Mucosa of rectum (tissue), 2 donors: ENCODE measurements around the gene AHSA1.
"Not testable (repeated sequence)": the region's sequence is repeated elsewhere in the genome, so short reads cannot be mapped to it uniquely, and the experiment has no call there.

Experiments used
- H3K27ac ChIP-seq, 2 donors: one replicate each; pipeline ENCODE4 v1.7.0; 2013; ENCODE audit warnings: inconsistent platforms in 2 of 2, low read depth in 2 of 2, low read length in 2 of 2
- H3K27me3 ChIP-seq, 2 donors: one replicate each; pipeline ENCODE4 v1.7.0; 2013; ENCODE audit warnings: low read length in 2 of 2; ENCODE audit not compliant: control insufficient read depth in 2 of 2, insufficient read depth in 2 of 2
- H3K36me3 ChIP-seq, 2 donors: one replicate each; pipeline ENCODE4 v1.7.0; 2013; ENCODE audit warnings: low read length in 2 of 2; ENCODE audit not compliant: control insufficient read depth in 2 of 2, insufficient read depth in 2 of 2
- H3K4me1 ChIP-seq, 2 donors: one replicate each; pipeline ENCODE4 v1.7.0; 2013; ENCODE audit warnings: low read length in 2 of 2, mild to moderate bottlenecking in 1 of 2; ENCODE audit not compliant: control insufficient read depth in 2 of 2, insufficient read depth in 2 of 2
- H3K4me3 ChIP-seq, 2 donors: one replicate each; pipeline ENCODE4 v1.7.0; 2013; ENCODE audit warnings: low read length in 2 of 2
- H3K9ac ChIP-seq, 2 donors: one replicate each; pipeline ENCODE4 v1.7.0; 2013; ENCODE audit warnings: low read length in 2 of 2, low read depth in 1 of 2, mild to moderate bottlenecking in 1 of 2
- H3K9me3 ChIP-seq, 2 donors: one replicate each; pipeline ENCODE4 v1.7.0; 2013; ENCODE audit warnings: low read length in 2 of 2; ENCODE audit not compliant: control insufficient read depth in 2 of 2
- donor health status: healthy.
- donor health status: Normal muscosa, but diverticular disease.

Gene AHSA1

GRCh38 chr14:77457522-77458248 is at the start of gene AHSA1, which contains the start of gene VIPAS39:
Gene AHSA1, plus strand, starts transcription at chr14:77458093. Its CDS starts 97 bp downstream, at chr14:77458190.
Gene VIPAS39, minus strand, starts transcription at chr14:77457601. Its CDS starts 3,499 bp downstream, at chr14:77454102.
- Histone ChIP-seq H3K4me1 (peaks cover 18 to 25% of the 10 kb centered on the region in 2 donors), H3K9ac (peak within 1 kb of the TSS; percentile 88 to 95), H3K27me3 (no peaks in the 10 kb centered on the region), H3K9me3 (no peaks in the 10 kb centered on the region), H3K27ac (peak within 1 kb of the TSS; percentile 93 to 95), H3K4me3 (peak within 1 kb of the TSS; percentile 97 to 99), H3K36me3 (peaks cover 26 to 31% of the 10 kb centered on the region in 2 donors)

DNA sequence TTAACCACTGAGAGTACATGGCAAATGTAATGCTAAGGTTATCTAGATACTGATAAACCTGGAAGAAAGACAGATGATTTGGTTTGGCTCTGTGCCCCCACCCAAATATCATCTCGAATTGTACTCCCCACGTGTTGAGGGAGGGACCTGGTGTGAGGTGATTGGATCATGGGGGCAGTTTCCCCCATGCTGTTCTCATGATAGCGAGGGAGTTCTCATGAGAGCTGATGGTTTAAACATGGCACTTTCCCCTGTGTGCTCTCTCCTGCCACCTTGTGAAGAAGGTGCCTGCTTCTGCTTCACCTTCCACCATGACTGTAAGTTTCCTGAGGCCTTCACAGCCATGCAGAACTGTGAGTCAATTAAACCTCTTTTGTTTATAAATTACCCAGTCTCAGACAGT is 48.8 kb upstream of the AHSA1 start:
- no peak overlapping the region for H3K9ac ChIP-seq
- H3K4me1 ChIP-seq: no peaks in the 10 kb centered on the region
- H3K9me3 ChIP-seq: no peaks in the 10 kb centered on the region
- H3K27ac ChIP-seq: no peak overlapping the region
- H3K4me3 ChIP-seq: no peak overlapping the region
- H3K36me3 ChIP-seq: no peaks in the 10 kb centered on the region
- no peaks in the 10 kb centered on the region for H3K27me3 ChIP-seq

DNA sequence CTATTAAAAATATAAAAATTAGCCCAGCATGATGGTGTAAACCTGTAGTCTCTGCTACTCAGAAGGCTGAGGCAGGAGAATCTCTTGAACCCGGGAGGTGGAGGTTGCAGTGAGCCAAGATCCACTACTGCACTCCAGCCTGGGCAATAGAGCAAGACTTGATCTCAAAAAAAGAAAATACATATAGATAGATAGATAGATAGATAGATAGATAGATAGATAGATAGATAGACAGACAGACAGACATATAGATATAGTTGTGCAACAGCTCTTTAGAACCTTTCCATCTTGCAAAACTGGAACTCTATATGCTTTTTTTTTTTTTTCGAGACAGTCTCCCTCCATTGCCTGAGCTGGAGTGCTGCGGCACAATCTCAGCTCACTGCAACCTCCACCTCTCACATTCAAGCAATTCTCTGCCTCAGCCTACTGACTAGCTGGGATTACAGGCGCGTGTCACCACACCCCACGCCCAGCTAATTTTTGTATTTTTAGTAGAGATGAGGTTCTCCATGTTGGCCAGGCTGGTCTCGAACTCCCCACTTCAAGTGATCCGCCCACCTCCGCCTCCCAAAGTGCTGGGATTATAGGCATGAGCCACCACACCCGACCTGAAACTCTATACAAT is 42.4 kb upstream of the AHSA1 start:
- not testable (repeated sequence) for H3K9me3 ChIP-seq, H3K36me3 ChIP-seq, H3K4me3 ChIP-seq, H3K27ac ChIP-seq, H3K9ac ChIP-seq, H3K4me1 ChIP-seq, H3K27me3 ChIP-seq

GRCh38 chr14:77416098-77416497 is 41.8 kb upstream of the AHSA1 start:
- not testable (repeated sequence) for H3K27ac ChIP-seq, H3K4me1 ChIP-seq, H3K9ac ChIP-seq, H3K36me3 ChIP-seq, H3K4me3 ChIP-seq, H3K9me3 ChIP-seq, H3K27me3 ChIP-seq

DNA sequence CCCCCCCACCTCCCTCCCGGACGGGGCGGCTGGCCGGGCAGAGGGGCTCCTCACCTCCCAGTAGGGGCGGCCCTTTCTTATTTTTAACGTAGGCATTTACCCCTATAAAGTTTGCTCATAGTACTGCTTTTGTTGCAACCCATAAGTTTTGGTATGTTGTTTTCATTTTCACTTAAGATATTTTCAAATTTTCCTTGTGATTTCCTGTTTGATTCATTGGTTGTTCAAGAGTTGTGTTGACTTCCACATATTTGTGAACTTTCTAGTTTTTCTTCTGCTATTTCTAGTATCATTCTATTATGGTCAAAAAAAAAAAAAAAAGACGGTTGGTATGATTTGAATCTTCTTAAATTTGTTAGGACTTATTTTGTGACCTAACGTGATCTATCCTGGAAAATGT is 41.1 kb upstream of the AHSA1 start:
- Histone ChIP-seq H3K36me3 (no peaks in the 10 kb centered on the region), H3K4me3 (no peak overlapping the region), H3K4me1 (no peaks in the 10 kb centered on the region), H3K27me3 (no peaks in the 10 kb centered on the region), H3K9me3 (peaks cover 0 to 2% of the 10 kb centered on the region in 2 donors), H3K27ac (no peak overlapping the region), H3K9ac (no peak overlapping the region)

DNA sequence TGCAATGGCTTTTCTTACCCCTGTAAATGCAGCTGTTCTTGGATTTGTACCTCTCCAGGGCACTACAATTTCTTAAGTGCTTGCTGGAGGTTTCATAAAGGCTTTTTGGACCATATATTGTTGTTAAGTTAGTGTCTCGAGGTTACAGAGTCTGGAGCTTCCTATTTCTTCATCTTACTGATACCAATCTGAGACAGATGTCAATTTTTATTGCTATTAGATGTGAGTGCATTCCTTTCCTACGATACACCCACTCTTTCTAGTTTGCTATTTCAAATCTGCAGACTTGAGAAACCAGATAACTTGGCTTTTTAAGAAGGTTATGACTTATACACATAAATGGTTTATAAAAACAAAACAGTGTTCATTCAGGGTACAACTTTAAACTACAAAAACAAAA is 36.7 kb upstream of the AHSA1 start:
- H3K9ac ChIP-seq: no peak overlapping the region
- peaks cover 28 to 29% of the 10 kb centered on the region in 2 donors for H3K36me3 ChIP-seq
- H3K4me3 ChIP-seq: no peak overlapping the region
- H3K9me3 ChIP-seq: peaks cover 0 to 2% of the 10 kb centered on the region in 2 donors
- H3K27me3 ChIP-seq: no peaks in the 10 kb centered on the region
- H3K4me1 ChIP-seq: no peaks in the 10 kb centered on the region
- H3K27ac ChIP-seq: no peak overlapping the region

DNA sequence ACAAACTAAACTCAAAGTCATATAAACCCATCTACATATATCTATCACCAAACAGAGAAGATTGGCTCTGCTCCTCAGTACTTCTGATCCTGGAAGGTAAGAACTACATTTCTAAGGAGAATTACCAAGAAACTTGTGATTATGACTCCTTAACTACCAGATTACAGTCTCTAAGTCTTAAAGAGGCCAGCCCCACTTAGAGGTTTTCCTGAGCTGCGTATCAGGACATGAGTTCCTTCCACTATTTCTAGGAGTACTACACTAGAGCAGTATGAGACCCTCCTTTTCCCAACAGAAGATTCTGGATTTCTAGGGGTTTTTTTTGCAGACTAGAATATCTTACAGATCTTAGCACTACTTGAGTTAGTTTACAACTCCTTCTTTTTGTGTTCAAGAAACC is 34.5 kb upstream of the AHSA1 start, which contains the start of gene NOXRED1:
NOXRED1 (minus strand) TSS at position 101 of the 400 bp plus-strand sequence. CDS start 634 bp downstream, outside the sequence.
- Histone ChIP-seq H3K36me3 (peaks cover 49 to 50% of the 10 kb centered on the region in 2 donors), H3K4me1 (no peaks in the 10 kb centered on the region), H3K9me3 (peaks cover 0 to 2% of the 10 kb centered on the region in 2 donors), H3K9ac (no peak within 1 kb of the TSS), H3K27ac (no peak within 1 kb of the TSS), H3K27me3 (no peaks in the 10 kb centered on the region), H3K4me3 (no peak within 1 kb of the TSS)

DNA sequence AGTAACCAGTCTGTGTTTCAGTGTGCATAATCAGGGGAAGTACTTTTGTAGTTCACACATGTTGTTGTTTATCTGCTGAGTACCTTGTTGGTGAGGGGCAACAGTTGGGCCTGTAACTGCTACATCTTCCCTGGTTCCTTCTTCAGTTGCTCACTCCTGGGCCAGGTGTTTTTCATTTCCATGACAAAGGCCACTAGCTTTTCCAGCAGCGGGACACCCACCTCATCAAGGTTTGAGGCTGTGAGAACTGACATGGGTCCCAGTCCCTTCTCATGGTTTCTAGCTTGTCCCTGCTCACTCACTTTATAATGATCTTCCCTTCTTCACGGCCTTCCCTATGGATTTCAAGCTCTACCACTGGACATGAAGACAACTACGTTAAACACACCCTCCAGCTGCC is 33.0 kb upstream of the AHSA1 start:
- H3K27ac ChIP-seq: no peak overlapping the region
- peaks cover 0 to under 1% of the 10 kb centered on the region in 2 donors for H3K9me3 ChIP-seq

DNA sequence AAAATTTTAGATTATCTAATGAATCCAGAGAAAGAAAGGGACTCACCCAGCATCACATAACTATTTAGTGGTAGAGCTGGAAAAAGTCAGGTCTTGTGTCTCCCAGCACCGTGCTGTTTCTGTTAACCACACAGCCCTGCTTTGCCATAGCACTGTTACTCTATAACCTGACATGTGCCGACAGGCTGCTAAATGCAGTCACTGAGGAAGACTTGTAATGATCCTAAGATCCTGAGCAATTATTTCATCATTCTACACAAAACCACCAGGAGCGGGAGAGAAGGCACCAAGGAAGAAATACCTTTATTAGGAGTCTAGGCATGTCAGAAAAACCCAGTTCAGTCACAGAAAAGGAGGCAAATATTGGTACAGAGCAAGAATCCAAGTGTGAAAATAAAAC is 31.5 kb upstream of the AHSA1 start:
- peaks cover 65 to 66% of the 10 kb centered on the region in 2 donors for H3K36me3 ChIP-seq
- no peaks in the 10 kb centered on the region for H3K4me1 ChIP-seq
- no peaks in the 10 kb centered on the region for H3K9me3 ChIP-seq
- no peaks in the 10 kb centered on the region for H3K27me3 ChIP-seq
- H3K27ac ChIP-seq: no peak overlapping the region
- no peak overlapping the region for H3K4me3 ChIP-seq
- no peak overlapping the region for H3K9ac ChIP-seq

More for the DNA sequence above, 33.0 kb upstream of the AHSA1 start:
- no peaks in the 10 kb centered on the region for H3K27me3 ChIP-seq
- no peaks in the 10 kb centered on the region for H3K4me1 ChIP-seq
- no peak overlapping the region for H3K4me3 ChIP-seq
- H3K36me3 ChIP-seq: peaks cover 63 to 64% of the 10 kb centered on the region in 2 donors
- no peak overlapping the region for H3K9ac ChIP-seq

DNA sequence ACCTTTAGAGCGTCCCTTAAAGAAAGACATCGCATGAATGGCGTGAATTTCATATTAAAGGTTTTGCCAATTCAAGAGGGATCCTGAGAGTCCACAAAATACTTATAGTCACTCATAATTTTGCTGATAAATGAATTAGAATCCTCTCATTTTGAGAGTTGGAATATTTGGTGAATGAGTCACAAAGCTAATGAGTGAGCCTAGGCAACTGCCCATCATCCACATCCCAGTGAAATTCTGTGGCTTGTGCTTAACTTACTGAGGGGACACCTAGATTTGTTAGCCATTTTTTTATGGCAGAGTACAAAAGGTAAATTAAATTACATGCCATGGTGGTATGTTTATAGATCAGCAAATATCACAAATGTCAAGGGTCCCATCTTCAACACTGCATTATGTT is 21.9 kb upstream of the AHSA1 start:
- H3K9ac ChIP-seq: no peak overlapping the region
- H3K4me1 ChIP-seq: no peaks in the 10 kb centered on the region
- H3K4me3 ChIP-seq: no peak overlapping the region
- peaks cover 49 to 53% of the 10 kb centered on the region in 2 donors for H3K36me3 ChIP-seq
- no peaks in the 10 kb centered on the region for H3K9me3 ChIP-seq
- H3K27ac ChIP-seq: no peak overlapping the region
- no peaks in the 10 kb centered on the region for H3K27me3 ChIP-seq
